Activated CD8-positive, alpha-beta memory T cell treated with anti-CD3 and anti-CD28 coated beads, Interleukin-2, amount 50 U/mL, for 1 hour (primary cell): ENCODE results near the gene LARGE1.
"Not testable (repeated sequence)": the region's sequence is repeated elsewhere in the genome, so short reads cannot be mapped to it uniquely, and the experiment has no call there.

Experiments
- DNase-seq: peaks from one replicate; pipeline ENCODE4 v3.0.0-alpha.2; 2020; ENCODE audit errors: extremely low read depth

LARGE1 gene

GRCh38 chr22:33884829-33885228 lies 35.4 kb downstream of the LARGE1 start:
- no peak for DNase-seq

GRCh38 chr22:33883961-33884808 lies 36.1 kb downstream of the LARGE1 start:
- no peak for DNase-seq

GRCh38 chr22:33883561-33883960 lies 36.7 kb downstream of the LARGE1 start:
- DNase-seq = no peak

- DNase-seq = no peak
Measured at GRCh38 chr22:33882991-33883390, 37.3 kb downstream of the LARGE1 start.

GRCh38 chr22:33880986-33881385 lies 39.3 kb downstream of the LARGE1 start:
- no peak for DNase-seq

GRCh38 chr22:33879796-33880195 lies 40.5 kb downstream of the LARGE1 start:
- DNase-seq = no peak

GRCh38 chr22:33875316-33875715 lies 45.0 kb downstream of the LARGE1 start:
- DNase-seq = no peak

GRCh38 chr22:33874206-33874605 lies 46.1 kb downstream of the LARGE1 start:
- DNase-seq = no peak

GRCh38 chr22:33873666-33874065 lies 46.6 kb downstream of the LARGE1 start:
- DNase-seq = no peak

- no peak for DNase-seq
Measured at GRCh38 chr22:33873186-33873585, 47.1 kb downstream of the LARGE1 start.

- DNase-seq = no peak
Measured at GRCh38 chr22:33871935-33872334, 48.3 kb downstream of the LARGE1 start.

GRCh38 chr22:33869946-33870345 lies 50.3 kb downstream of the LARGE1 start:
- DNase-seq = no peak

- no peak for DNase-seq
Measured at GRCh38 chr22:33867971-33868370, 52.3 kb downstream of the LARGE1 start.

- DNase-seq = no peak
Measured at GRCh38 chr22:33867118-33867866, 53.0 kb downstream of the LARGE1 start.

GRCh38 chr22:33866511-33866910 lies 53.8 kb downstream of the LARGE1 start:
- DNase-seq = no peak

- no peak for DNase-seq
Measured at GRCh38 chr22:33865996-33866395, 54.3 kb downstream of the LARGE1 start.

GRCh38 chr22:33865248-33865647 lies 55.0 kb downstream of the LARGE1 start:
- no peak for DNase-seq

GRCh38 chr22:33864723-33865130 lies 55.5 kb downstream of the LARGE1 start:
- no peak for DNase-seq

- DNase-seq = no peak
Measured at GRCh38 chr22:33861216-33861875, 58.9 kb downstream of the LARGE1 start.

- no peak for DNase-seq
Measured at GRCh38 chr22:33860386-33860785, 59.9 kb downstream of the LARGE1 start.

- DNase-seq = no peak
Measured at GRCh38 chr22:33859311-33859710, 61.0 kb downstream of the LARGE1 start.

GRCh38 chr22:33858653-33859052 lies 61.6 kb downstream of the LARGE1 start:
- DNase-seq = not testable (repeated sequence)
